ENCODE results near the gene MOSMO.
A peak's percentile ranks its signal among the peaks of the same experiment; 100 is the strongest.
"Not testable (repeated sequence)": the region's sequence is repeated elsewhere in the genome, so short reads cannot be mapped to it uniquely, and the experiment has no call there.

Gene MOSMO

GRCh38 chr16:22120440-22120839 lies 112.5 kb downstream of the MOSMO start:
- no peak for DNase-seq (ENCODE audit: low read depth)
- TF ChIP-seq, protein P1, sequence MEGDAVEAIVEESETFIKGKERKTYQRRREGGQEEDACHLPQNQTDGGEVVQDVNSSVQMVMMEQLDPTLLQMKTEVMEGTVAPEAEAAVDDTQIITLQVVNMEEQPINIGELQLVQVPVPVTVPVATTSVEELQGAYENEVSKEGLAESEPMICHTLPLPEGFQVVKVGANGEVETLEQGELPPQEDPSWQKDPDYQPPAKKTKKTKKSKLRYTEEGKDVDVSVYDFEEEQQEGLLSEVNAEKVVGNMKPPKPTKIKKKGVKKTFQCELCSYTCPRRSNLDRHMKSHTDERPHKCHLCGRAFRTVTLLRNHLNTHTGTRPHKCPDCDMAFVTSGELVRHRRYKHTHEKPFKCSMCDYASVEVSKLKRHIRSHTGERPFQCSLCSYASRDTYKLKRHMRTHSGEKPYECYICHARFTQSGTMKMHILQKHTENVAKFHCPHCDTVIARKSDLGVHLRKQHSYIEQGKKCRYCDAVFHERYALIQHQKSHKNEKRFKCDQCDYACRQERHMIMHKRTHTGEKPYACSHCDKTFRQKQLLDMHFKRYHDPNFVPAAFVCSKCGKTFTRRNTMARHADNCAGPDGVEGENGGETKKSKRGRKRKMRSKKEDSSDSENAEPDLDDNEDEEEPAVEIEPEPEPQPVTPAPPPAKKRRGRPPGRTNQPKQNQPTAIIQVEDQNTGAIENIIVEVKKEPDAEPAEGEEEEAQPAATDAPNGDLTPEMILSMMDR (IDR thresholded peaks at IDR 0.05; ENCODE audit: insufficient read depth, low read depth, low read length, missing control alignments): no peak
- no peak overlapping the region for H3K4me3 ChIP-seq (ENCODE audit: low read length)

GRCh38 chr16:22122239-22122638 lies 114.3 kb downstream of the MOSMO start:
- TF ChIP-seq, protein P1 (IDR thresholded peaks at IDR 0.05; ENCODE audit: insufficient read depth, low read depth, low read length, missing control alignments): no peak
- no peak overlapping the region for H3K4me3 ChIP-seq (ENCODE audit: low read length)
- DNase-seq (ENCODE audit: low read depth): no peak

DNA sequence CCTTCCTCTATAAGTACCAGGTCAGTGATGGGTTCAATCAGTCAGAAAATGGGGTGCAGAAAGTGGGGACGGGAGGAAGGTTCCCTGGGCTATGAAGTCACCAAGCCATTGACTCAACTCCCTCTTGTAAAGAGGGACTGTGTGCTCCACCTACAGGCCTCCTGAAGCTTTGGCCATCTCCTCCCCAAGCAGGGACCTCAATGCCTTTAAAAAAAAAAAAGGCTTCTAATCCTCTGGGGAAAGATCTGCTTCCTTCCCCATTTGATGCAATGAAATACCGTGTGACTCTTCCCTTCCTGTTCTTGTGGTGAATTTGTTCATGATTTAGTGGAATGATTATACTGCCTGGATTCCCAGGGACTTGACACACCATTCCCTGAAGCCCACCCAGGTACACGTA lies 115.2 kb downstream of the MOSMO start:
- H3K4me3 ChIP-seq (ENCODE audit: low read length): no peak overlapping the region
- TF ChIP-seq, protein P1 (IDR thresholded peaks at IDR 0.05; ENCODE audit: insufficient read depth, low read depth, low read length, missing control alignments): no peak
- peak; percentile 24 for DNase-seq (ENCODE audit: low read depth)

GRCh38 chr16:22123759-22124490 lies 116.0 kb downstream of the MOSMO start:
- no peak for DNase-seq (ENCODE audit: low read depth)
- TF ChIP-seq, protein P1 (IDR thresholded peaks at IDR 0.05; ENCODE audit: insufficient read depth, low read depth, low read length, missing control alignments): no peak
- no peak overlapping the region for H3K4me3 ChIP-seq (ENCODE audit: low read length)

- no peak overlapping the region for H3K4me3 ChIP-seq (ENCODE audit: low read length)
- TF ChIP-seq, protein P1 (IDR thresholded peaks at IDR 0.05; ENCODE audit: insufficient read depth, low read depth, low read length, missing control alignments): no peak
- DNase-seq (ENCODE audit: low read depth): no peak
Measured at GRCh38 chr16:22124583-22125284, 116.8 kb downstream of the MOSMO start.

DNA sequence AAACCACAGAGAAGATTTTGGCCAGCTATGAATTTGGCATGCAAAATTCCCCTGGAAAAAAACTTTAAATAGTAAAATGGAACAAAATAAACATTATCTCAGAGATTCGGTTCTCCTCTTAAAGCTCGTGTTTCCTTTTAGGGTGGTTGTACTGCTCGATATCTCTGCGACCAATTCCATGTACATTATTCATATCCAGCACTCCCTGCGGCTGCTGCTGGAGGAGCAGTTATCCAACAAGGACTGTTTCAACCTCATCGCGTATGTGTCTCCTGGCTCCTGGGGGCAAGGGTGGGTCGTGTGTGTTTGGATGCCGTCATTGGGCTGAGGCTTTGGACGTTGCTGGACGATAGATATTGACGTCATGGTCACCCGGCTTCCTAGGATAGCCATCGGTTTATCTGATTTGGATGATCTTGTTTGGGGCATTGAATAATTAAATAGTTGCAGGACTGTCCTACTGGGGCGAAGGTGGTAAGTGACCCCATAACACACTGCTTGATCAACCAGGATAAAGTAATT lies 118.2 kb downstream of the MOSMO start:
- H3K4me3 ChIP-seq (ENCODE audit: low read length): no peak overlapping the region
- TF ChIP-seq, protein P1 (IDR thresholded peaks at IDR 0.05; ENCODE audit: insufficient read depth, low read depth, low read length, missing control alignments): no peak
- no peak for DNase-seq (ENCODE audit: low read depth)

GRCh38 chr16:22128537-22128936 lies 120.6 kb downstream of the MOSMO start:
- DNase-seq (ENCODE audit: low read depth); H3K4me3 ChIP-seq (ENCODE audit: low read length): not testable (repeated sequence)
